CD4-positive, alpha-beta T cell treated with Interleukin-4 for 4 hours (primary cell): ENCODE data around the gene CYB5B.
A peak's percentile ranks its signal among the peaks of the same experiment; 100 is the strongest.

Source experiments
- DNase-seq: peaks from one replicate; pipeline ENCODE4 v3.0.0-alpha.2; 2020

Gene CYB5B

GRCh38 chr16:69424053-69424934, at the start of gene CYB5B:
Gene CYB5B (plus strand): TSS chr16:69424619. CDS start chr16:69424684, 65 bp downstream.
- peak; percentile 98 for DNase-seq

- no peak for DNase-seq
Measured at GRCh38 chr16:69376393-69377059, 47.9 kb upstream of the CYB5B start.

- no peak for DNase-seq
Measured at GRCh38 chr16:69378036-69378435, 46.4 kb upstream of the CYB5B start.

- peak; percentile 16 for DNase-seq
Measured at GRCh38 chr16:69378760-69379159, 45.7 kb upstream of the CYB5B start.

- no peak for DNase-seq
Measured at GRCh38 chr16:69381231-69381630, 43.2 kb upstream of the CYB5B start.

GRCh38 chr16:69382421-69382820, 42.0 kb upstream of the CYB5B start:
- no peak for DNase-seq

GRCh38 chr16:69384974-69385373, 39.4 kb upstream of the CYB5B start:
- DNase-seq = no peak

GRCh38 chr16:69386596-69386995, 37.8 kb upstream of the CYB5B start:
- no peak for DNase-seq

- DNase-seq = no peak
Measured at GRCh38 chr16:69393898-69394849, 30.2 kb upstream of the CYB5B start.

GRCh38 chr16:69395859-69396186, 28.6 kb upstream of the CYB5B start:
- no peak for DNase-seq

- peak; percentile 71 for DNase-seq
Measured at GRCh38 chr16:69396187-69397061, 28.0 kb upstream of the CYB5B start.

GRCh38 chr16:69397821-69398521, 26.4 kb upstream of the CYB5B start:
- no peak for DNase-seq

GRCh38 chr16:69399361-69399760, 25.1 kb upstream of the CYB5B start:
- no peak for DNase-seq

GRCh38 chr16:69402439-69402838, 22.0 kb upstream of the CYB5B start:
- DNase-seq = no peak

GRCh38 chr16:69404275-69404805, 20.1 kb upstream of the CYB5B start:
- DNase-seq = no peak

GRCh38 chr16:69405326-69405725, 19.1 kb upstream of the CYB5B start:
- no peak for DNase-seq

- no peak for DNase-seq
Measured at GRCh38 chr16:69405757-69406156, 18.7 kb upstream of the CYB5B start.

GRCh38 chr16:69406780-69407331, 17.6 kb upstream of the CYB5B start:
- no peak for DNase-seq

GRCh38 chr16:69407702-69408323, 16.6 kb upstream of the CYB5B start:
- no peak for DNase-seq

- DNase-seq = no peak
Measured at GRCh38 chr16:69408475-69408874, 15.9 kb upstream of the CYB5B start.
